Endothelial cell (in vitro differentiated cells): ENCODE measurements around the gene MUC4. TPM values are rescaled to one million over a fixed set of nuclear protein-coding genes. Genes with fewer than 3 reads are reported as not detected.

Experiments
- DNase-seq: peaks from one replicate; pipeline ENCODE4 v3.0.0; 2021; ENCODE audit warnings: low spot score
- H3K27ac Mint-ChIP-seq: one replicate; pipeline ENCODE4 v1.8.0; 2021; ENCODE audit warnings: mixed read lengths, inconsistent platforms; ENCODE audit not compliant: unreplicated experiment
- H3K27me3 Mint-ChIP-seq: one replicate; pipeline ENCODE4 v1.8.0; 2021; ENCODE audit warnings: mild to moderate bottlenecking, moderate library complexity, mixed read lengths, inconsistent platforms; ENCODE audit not compliant: unreplicated experiment
- H3K36me3 Mint-ChIP-seq: one replicate; pipeline ENCODE4 v1.8.0; 2021; ENCODE audit warnings: mild to moderate bottlenecking, low read depth, mixed read lengths, inconsistent platforms; ENCODE audit not compliant: unreplicated experiment
- H3K4me1 Mint-ChIP-seq: one replicate; pipeline ENCODE4 v1.8.0; 2021; ENCODE audit warnings: mild to moderate bottlenecking, mixed read lengths, inconsistent platforms; ENCODE audit not compliant: unreplicated experiment
- H3K4me3 Mint-ChIP-seq: one replicate; pipeline ENCODE4 v1.8.0; 2021; ENCODE audit warnings: mild to moderate bottlenecking, mixed read lengths, inconsistent platforms; ENCODE audit not compliant: unreplicated experiment
- H3K9me3 Mint-ChIP-seq: one replicate; pipeline ENCODE4 v1.8.0; 2021; ENCODE audit warnings: mixed read lengths, inconsistent platforms; ENCODE audit not compliant: unreplicated experiment
- total RNA-seq: library from RNA; stranded (reverse); fragmentation: NEBNext Ultra II Directional; extraction: Animal tissue kit (Norgen Biotek cat#: 25700); gene quantifications from one replicate; pipeline ENCODE4 v1.2.1, GENCODE V29; 2021; ENCODE audit not compliant: unreplicated experiment
- TF ChIP-seq, protein P1 (sequence below): fragments of 200-600 bp; sonication (generic); IDR thresholded peaks from one replicate; pipeline ENCODE4 v1.5.0; 2021; ENCODE audit warnings: antibody characterized with exemption; ENCODE audit not compliant: unreplicated experiment

Gene MUC4
- total RNA-seq, 1 donor from 2014 or later, result 0.05 TPM

DNA sequence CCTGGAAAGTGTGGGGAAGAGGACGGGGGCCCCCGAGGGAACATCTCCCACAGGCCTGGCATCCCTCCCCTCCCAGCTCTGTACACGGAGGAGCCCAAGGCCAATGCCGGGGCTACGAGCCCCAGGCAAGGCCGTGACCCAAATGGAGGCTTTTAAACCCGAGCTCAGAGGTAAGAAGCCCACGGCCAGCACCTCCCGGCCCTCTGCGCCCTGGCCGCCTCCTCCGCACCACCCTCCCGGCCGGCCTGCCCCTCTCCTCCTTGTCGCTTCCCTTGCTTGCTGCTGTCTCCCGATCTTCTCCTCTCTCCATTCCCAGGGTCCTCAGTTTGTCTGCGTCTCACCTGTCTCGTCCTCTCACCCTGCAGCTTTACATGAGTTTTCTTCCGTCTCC, 1.3 kb downstream of the MUC4 start:
- peaks cover 13% of the 10 kb centered on the region for H3K4me1 Mint-ChIP-seq

DNA sequence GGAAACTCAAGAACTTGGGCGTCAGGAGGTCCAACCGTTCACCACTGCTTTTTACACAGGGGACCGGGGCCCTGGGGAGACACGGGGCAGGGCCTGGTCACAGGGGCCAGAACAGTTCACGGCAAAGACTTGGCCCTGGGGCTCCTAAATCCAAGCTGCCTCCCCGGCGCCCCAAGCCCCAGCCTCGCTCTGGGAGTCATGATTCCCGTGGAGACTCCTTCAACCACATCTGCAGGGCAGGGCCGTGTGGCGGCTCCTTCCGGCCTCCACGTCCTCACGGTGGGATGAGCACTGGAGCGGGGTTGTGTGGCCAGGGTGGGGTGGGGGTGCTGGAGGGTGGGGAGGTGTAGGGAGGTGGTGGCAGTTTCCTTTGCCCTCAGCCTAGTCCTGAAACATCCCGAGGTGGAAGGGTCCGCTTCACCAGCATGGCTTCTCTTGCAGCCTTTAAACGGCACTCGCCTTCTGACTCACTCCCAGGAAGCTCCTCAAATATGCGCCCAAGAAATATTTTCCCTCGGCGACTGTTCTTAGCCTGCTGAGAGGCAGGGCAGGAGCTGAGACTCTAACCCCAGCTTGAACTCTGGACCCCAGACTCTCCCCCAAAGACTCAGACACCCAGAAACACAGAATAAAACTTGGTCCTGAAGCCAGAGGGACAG, 1.8 kb downstream of the MUC4 start:
- Mint-ChIP-seq H3K4me1 (peaks cover 13% of the 10 kb centered on the region), H3K4me3 (no peak overlapping the region), H3K9me3 (no peaks in the 10 kb centered on the region), H3K27me3 (peaks cover 8% of the 10 kb centered on the region), H3K36me3 (no peaks in the 10 kb centered on the region), H3K27ac (no peak overlapping the region)
- TF ChIP-seq, protein P1, sequence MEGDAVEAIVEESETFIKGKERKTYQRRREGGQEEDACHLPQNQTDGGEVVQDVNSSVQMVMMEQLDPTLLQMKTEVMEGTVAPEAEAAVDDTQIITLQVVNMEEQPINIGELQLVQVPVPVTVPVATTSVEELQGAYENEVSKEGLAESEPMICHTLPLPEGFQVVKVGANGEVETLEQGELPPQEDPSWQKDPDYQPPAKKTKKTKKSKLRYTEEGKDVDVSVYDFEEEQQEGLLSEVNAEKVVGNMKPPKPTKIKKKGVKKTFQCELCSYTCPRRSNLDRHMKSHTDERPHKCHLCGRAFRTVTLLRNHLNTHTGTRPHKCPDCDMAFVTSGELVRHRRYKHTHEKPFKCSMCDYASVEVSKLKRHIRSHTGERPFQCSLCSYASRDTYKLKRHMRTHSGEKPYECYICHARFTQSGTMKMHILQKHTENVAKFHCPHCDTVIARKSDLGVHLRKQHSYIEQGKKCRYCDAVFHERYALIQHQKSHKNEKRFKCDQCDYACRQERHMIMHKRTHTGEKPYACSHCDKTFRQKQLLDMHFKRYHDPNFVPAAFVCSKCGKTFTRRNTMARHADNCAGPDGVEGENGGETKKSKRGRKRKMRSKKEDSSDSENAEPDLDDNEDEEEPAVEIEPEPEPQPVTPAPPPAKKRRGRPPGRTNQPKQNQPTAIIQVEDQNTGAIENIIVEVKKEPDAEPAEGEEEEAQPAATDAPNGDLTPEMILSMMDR, result no peak
- DNase-seq, result no peak

More for the DNA sequence above, 1.3 kb downstream of the MUC4 start:
- Mint-ChIP-seq H3K4me3 (no peak overlapping the region), H3K9me3 (no peaks in the 10 kb centered on the region), H3K27me3 (peaks cover 6% of the 10 kb centered on the region), H3K27ac (no peak overlapping the region), H3K36me3 (no peaks in the 10 kb centered on the region)
- TF ChIP-seq, protein P1, result no peak
- no peak for DNase-seq

DNA sequence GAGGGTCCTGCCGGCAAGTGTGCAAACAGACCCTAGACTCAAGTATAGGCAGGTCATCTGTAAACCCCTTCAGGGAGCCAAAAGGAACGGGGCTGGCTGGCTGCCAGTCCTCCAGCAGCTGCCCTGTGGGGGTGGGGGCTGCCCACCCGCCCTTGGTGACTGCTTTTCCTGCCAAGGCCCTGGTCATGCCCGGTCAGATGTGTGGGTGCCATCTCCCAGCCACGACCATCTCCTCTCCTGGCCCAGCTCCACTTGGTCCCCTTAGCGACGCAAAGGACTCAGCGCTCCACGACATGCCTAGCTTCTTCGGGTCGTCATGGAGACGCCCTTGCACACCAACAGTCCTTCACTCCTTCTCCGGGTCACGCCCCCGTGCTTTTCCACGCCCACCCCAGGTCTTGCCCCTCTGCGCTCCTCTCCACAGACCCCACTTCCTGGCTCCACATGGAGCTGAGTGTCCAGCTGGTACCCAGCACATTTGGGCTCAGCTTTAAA, 2.4 kb downstream of the MUC4 start:
- TF ChIP-seq, protein P1, result no peak
- Mint-ChIP-seq H3K36me3 (no peaks in the 10 kb centered on the region), H3K4me1 (peaks cover 13% of the 10 kb centered on the region), H3K27ac (no peak overlapping the region), H3K9me3 (no peaks in the 10 kb centered on the region), H3K4me3 (no peak overlapping the region), H3K27me3 (peaks cover 6% of the 10 kb centered on the region)
- DNase-seq, result no peak

DNA sequence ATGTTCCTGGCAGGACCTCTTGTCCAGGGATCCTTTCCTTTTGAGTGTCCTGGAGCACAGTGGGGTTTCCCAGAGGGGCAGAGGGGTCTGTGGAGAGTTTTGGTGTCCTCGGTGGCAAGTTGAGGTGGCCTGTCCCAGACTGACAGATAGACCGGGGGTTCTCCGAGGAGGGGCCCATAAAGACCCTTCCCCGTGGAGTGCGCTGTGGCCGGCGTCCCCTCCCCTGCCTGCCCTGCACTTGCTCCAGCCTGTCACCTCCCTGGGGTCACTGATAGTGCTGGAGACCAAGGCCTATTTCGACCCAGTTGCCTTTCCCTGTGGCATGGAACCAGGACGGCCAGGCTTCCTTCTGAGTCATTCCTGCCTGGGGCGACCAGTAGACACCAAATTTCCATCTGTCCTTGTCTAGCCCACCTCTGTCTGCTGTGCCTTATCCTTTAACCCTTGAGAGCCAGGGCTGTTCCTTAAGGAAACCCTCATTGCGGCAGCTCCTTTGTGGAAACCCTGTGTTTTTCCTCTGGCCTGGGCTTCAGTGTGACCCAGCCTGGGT, 2.9 kb downstream of the MUC4 start:
- DNase-seq, result no peak
- H3K27me3 Mint-ChIP-seq, result peaks cover 10% of the 10 kb centered on the region
- H3K4me1 Mint-ChIP-seq, result peaks cover 13% of the 10 kb centered on the region
- no peaks in the 10 kb centered on the region for H3K36me3 Mint-ChIP-seq
- H3K4me3 Mint-ChIP-seq, result no peak overlapping the region
- no peaks in the 10 kb centered on the region for H3K9me3 Mint-ChIP-seq
- H3K27ac Mint-ChIP-seq, result no peak overlapping the region
- TF ChIP-seq, protein P1, result no peak

DNA sequence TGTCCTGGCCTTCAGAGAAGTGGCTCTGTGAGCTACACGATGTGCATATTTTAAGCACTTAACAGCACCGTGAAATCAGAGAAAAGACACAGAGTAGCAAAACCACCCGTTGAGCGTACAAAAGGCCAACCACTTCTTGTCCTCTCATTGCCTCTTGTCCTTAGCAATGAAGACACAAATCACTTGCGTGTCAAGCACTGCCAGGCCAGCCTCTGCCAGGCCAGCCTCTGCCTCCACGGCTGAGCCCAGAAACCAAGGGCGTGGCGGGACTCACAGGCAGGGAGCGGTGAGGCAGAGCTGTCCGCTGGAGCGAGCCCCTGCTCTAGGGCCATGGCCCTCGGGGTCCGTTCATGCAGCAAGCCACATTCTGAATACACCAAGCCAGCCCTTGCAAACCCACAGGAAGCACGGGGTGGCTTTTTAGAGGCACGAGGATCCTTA, 4.0 kb downstream of the MUC4 start:
- H3K36me3 Mint-ChIP-seq, result no peaks in the 10 kb centered on the region
- H3K4me3 Mint-ChIP-seq, result no peak overlapping the region
- TF ChIP-seq, protein P1, result no peak
- H3K27me3 Mint-ChIP-seq, result peaks cover 14% of the 10 kb centered on the region
- peaks cover 15% of the 10 kb centered on the region for H3K4me1 Mint-ChIP-seq
- DNase-seq, result no peak
- H3K27ac Mint-ChIP-seq, result no peak overlapping the region
- no peaks in the 10 kb centered on the region for H3K9me3 Mint-ChIP-seq
